Upper lobe of left lung (tissue), 6 donors: ENCODE data around the gene OAS3. TPM values are rescaled to one million over a fixed set of nuclear protein-coding genes. Genes with fewer than 3 reads are reported as not detected.

ENCODE experiments used
- ATAC-seq, 2 donors: fragments of 200-7000 bp; cut with Tn5 transposase; one replicate each; pipeline ENCODE4 v1.9.1; 2022; ENCODE audit warnings: mild to moderate bottlenecking in 2 of 2, moderate library complexity in 2 of 2; ENCODE audit not compliant: low FRiP score in 2 of 2
- DNase-seq, 2 donors: peaks; one replicate each; pipeline ENCODE4 v3.0.0-alpha.2; 2019 to 2020
- H3K27ac ChIP-seq, 4 donors: fragments of 200-600 bp; sonication (generic); one replicate each; pipeline ENCODE4 v1.5.1; 2016 to 2019
- H3K27me3 ChIP-seq, 4 donors: fragments of 200-600 bp; sonication (generic); one replicate each; pipeline ENCODE4 v1.5.1; 2017 to 2019
- H3K36me3 ChIP-seq, 4 donors: fragments of 200-600 bp; sonication (generic); one replicate each; pipeline ENCODE4 v1.5.1; 2016 to 2019
- H3K4me1 ChIP-seq, 4 donors: fragments of 200-600 bp; sonication (generic); one replicate each; pipeline ENCODE4 v1.5.1; 2018 to 2019
- H3K4me3 ChIP-seq, 4 donors: fragments of 200-600 bp; sonication (generic); one replicate each; pipeline ENCODE4 v1.5.1; 2017 to 2019; ENCODE audit warnings: mild to moderate bottlenecking in 2 of 4, moderate library complexity in 1 of 4
- H3K9me3 ChIP-seq, 4 donors: fragments of 200-600 bp; sonication (generic); one replicate each; pipeline ENCODE4 v1.5.1; 2018 to 2019
- CTCF ChIP-seq, 6 experiments: fragments of 450-650 bp in 4 of 6; fragments of 200-600 bp in 2 of 6; sonication (generic) in 2 of 6; IDR thresholded peaks; one replicate each; pipeline ENCODE4 v1.5.1; 2016 to 2019; ENCODE audit warnings: antibody characterized with exemption in 6 of 6
- EP300 ChIP-seq, 4 donors: sonication (generic); formaldehyde crosslinking; IDR thresholded peaks; one replicate each; pipeline ENCODE4 v1.5.1; 2017; ENCODE audit warnings: antibody characterized with exemption in 4 of 4, control low read depth in 2 of 4
- POLR2A ChIP-seq, 4 donors: fragments of 450-650 bp; IDR thresholded peaks; one replicate each; pipeline ENCODE4 v1.5.1; 2016 to 2017; ENCODE audit warnings: antibody characterized with exemption in 4 of 4, mild to moderate bottlenecking in 2 of 4
- POLR2AphosphoS5 ChIP-seq, 2 donors: sonication (generic); formaldehyde crosslinking; IDR thresholded peaks; one replicate each; pipeline ENCODE4 v1.5.1; 2017; ENCODE audit warnings: antibody characterized with exemption in 2 of 2
- WGBS, 2 donors: methylation state at CpG; one replicate each; pipeline ENCODE4 v1.1.5; 2017 to 2018; 5-methylcytosine and 5-hydroxymethylcytosine counted together
- total RNA-seq, 6 donors: library from RNA; depleted of rRNA in 4 of 6; stranded (reverse); fragments of >200 nt in 4 of 6; gene quantifications; one replicate each; pipeline versions ENCODE4 v1.1.0 to v1.2.1, GENCODE V29; 2016 to 2021
- donor health status: DM: no; HTN: no; CAD: no; lungs with moderate emphysema.
- donor health status: DM: no; HTN: yes; CAD: no; lungs with severe emphysema.

The OAS3 gene
- total RNA-seq, 6 donors from 2014 or later, result 15.3 to 61.9 (median 28.8) TPM

- Histone ChIP-seq H3K36me3 (peaks cover 0 to 6% (median 1%) of the 10 kb centered on the region in 4 donors), H3K27me3 (no peaks in the 10 kb centered on the region), H3K4me1 (peaks cover 9 to 29% (median 17%) of the 10 kb centered on the region in 4 donors), H3K27ac (peak overlapping the region in 1 of 4 donors; percentile 18), H3K9me3 (no peaks in the 10 kb centered on the region), H3K4me3 (no peak overlapping the region)
- DNase-seq (no peak), ATAC-seq (no peak)
- 91 to 93% methylated on average over 7 of the region's 7 CpGs for WGBS, 2 donors
- TF ChIP-seq CTCF (IDR thresholded peaks at IDR 0.05) (no peak), POLR2AphosphoS5 (IDR thresholded peaks at IDR 0.05) (no peak), POLR2A (IDR thresholded peaks at IDR 0.05) (no peak), EP300 (IDR thresholded peaks at IDR 0.05) (no peak)
Measured at GRCh38 chr12:112974904-112975303, 36.6 kb downstream of the OAS3 start.

GRCh38 chr12:112977139-112977538, 38.9 kb downstream of the OAS3 start:
- Histone ChIP-seq H3K27me3 (no peaks in the 10 kb centered on the region), H3K9me3 (no peaks in the 10 kb centered on the region), H3K4me1 (peaks cover 8 to 24% (median 14%) of the 10 kb centered on the region in 4 donors), H3K27ac (peak overlapping the region; percentile 85 to 95 (median 88)), H3K36me3 (no peaks in the 10 kb centered on the region), H3K4me3 (no peak overlapping the region)
- DNase-seq (no peak), ATAC-seq (no peak)
- 72 to 73% methylated on average over 3 of the region's 3 CpGs for WGBS, 2 donors
- TF ChIP-seq POLR2AphosphoS5 (IDR thresholded peaks at IDR 0.05) (no peak), CTCF (IDR thresholded peaks at IDR 0.05) (no peak), EP300 (IDR thresholded peaks at IDR 0.05) (no peak)

GRCh38 chr12:112977641-112978040, 39.4 kb downstream of the OAS3 start:
- ATAC-seq, result peak in 1 of 2 donors; percentile 32
- Histone ChIP-seq H3K9me3 (no peaks in the 10 kb centered on the region), H3K36me3 (no peaks in the 10 kb centered on the region), H3K4me3 (peak overlapping the region in 3 of 4 donors; percentile 48 to 65 (median 54)), H3K4me1 (peaks cover 8 to 24% (median 14%) of the 10 kb centered on the region in 4 donors), H3K27ac (peak overlapping the region; percentile 85 to 95 (median 88)), H3K27me3 (no peaks in the 10 kb centered on the region)
- TF ChIP-seq EP300 (IDR thresholded peaks at IDR 0.05), result no peak
- no peak for TF ChIP-seq POLR2AphosphoS5 (IDR thresholded peaks at IDR 0.05)
- no peak for TF ChIP-seq CTCF (IDR thresholded peaks at IDR 0.05)
- TF ChIP-seq POLR2A (IDR thresholded peaks at IDR 0.05), result no peak
- 52 to 70% methylated on average over 8 of the region's 8 CpGs for WGBS, 2 donors
- DNase-seq, result no peak

GRCh38 chr12:112978163-112979040, 40.1 kb downstream of the OAS3 start, which contains the start of gene OAS2:
OAS2 (plus strand) TSS chr12:112978519; CDS start chr12:112978609, 90 bp downstream.
- Histone ChIP-seq H3K4me3 (peak within 1 kb of the TSS; percentile 36 to 65 (median 51)), H3K27me3 (no peaks in the 10 kb centered on the region), H3K27ac (peak within 1 kb of the TSS; percentile 85 to 95 (median 88)), H3K9me3 (no peaks in the 10 kb centered on the region), H3K4me1 (peaks cover 8 to 24% (median 14%) of the 10 kb centered on the region in 4 donors), H3K36me3 (no peaks in the 10 kb centered on the region)
- TF ChIP-seq POLR2AphosphoS5 (IDR thresholded peaks at IDR 0.05), result peak; percentile 59 to 73
- TF ChIP-seq POLR2A (IDR thresholded peaks at IDR 0.05), result peak in 3 of 4 donors; percentile 47 to 87 (median 58)
- no peak for TF ChIP-seq CTCF (IDR thresholded peaks at IDR 0.05)
- ATAC-seq (peak; percentile 93 to 96), DNase-seq (peak; percentile 24 to 75)
- WGBS, 2 donors, result 15 to 20% methylated on average over 8 to 19 of the region's 19 CpGs
